HG03196 (cell line): ENCODE measurements around the gene FBN2.
A peak's percentile ranks its signal among the peaks of the same experiment; 100 is the strongest.
"Not testable (repeated sequence)": the region's sequence is repeated elsewhere in the genome, so short reads cannot be mapped to it uniquely, and the experiment has no call there.

Experiments
- ATAC-seq: cut with Tn5 transposase; IDR thresholded peaks from one replicate; pipeline ENCODE4 v1.9.1; 2021; ENCODE audit not compliant: unreplicated experiment

Gene FBN2

DNA sequence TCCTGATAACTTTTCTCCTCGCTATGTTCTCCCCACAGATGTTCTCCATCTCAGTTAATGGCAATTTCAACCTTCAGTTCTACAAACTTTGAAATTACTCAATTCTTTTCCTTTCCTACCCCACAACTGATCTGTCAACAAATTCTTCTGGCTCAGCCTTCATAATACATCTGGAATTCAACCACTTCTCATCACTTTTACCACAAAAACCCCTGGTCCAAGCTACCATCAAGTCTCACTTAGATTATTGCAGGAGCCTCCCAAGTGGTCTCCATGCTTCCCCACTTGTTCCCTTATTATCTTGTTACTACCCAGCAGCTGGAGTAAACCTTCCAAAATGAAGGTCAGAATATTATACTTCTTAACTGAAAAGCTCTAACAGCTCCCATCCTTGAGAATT, 110.1 kb downstream of the FBN2 start:
- no peak for ATAC-seq

GRCh38 chr5:128426090-128426534, 111.9 kb downstream of the FBN2 start:
- ATAC-seq: peak; percentile 69

GRCh38 chr5:128424646-128425045, 113.4 kb downstream of the FBN2 start:
- no peak for ATAC-seq

- ATAC-seq: no peak
Measured at GRCh38 chr5:128422612-128423011, 115.4 kb downstream of the FBN2 start.

GRCh38 chr5:128414469-128414868, 123.6 kb downstream of the FBN2 start:
- ATAC-seq: no peak

DNA sequence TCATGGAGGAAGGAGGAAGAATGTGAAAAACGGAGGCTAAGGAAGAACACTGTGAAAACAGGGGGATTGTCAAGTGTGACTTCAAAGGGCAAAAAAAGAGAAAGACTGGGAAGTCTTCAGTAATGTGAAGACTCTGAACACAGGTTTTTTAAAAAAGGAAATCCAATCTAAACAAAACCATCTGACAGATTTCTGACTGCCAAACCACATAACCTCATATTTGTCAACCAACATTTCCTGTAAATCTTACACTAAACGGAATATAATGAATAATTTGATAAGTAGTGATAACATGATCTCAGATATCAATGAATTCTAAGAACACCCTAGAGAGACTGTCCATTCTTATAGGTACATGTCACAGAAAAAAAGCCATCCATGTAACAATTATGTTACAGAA, 124.7 kb downstream of the FBN2 start:
- ATAC-seq: no peak

- no peak for ATAC-seq
Measured at GRCh38 chr5:128412145-128412930, 125.7 kb downstream of the FBN2 start.

- no peak for ATAC-seq
Measured at GRCh38 chr5:128409166-128409800, 128.8 kb downstream of the FBN2 start.

- ATAC-seq: no peak
Measured at GRCh38 chr5:128408622-128409021, 129.4 kb downstream of the FBN2 start.

GRCh38 chr5:128407944-128408343, 130.1 kb downstream of the FBN2 start:
- ATAC-seq: no peak

GRCh38 chr5:128406803-128407202, 131.2 kb downstream of the FBN2 start:
- no peak for ATAC-seq

- no peak for ATAC-seq
Measured at GRCh38 chr5:128405159-128405558, 132.9 kb downstream of the FBN2 start.

DNA sequence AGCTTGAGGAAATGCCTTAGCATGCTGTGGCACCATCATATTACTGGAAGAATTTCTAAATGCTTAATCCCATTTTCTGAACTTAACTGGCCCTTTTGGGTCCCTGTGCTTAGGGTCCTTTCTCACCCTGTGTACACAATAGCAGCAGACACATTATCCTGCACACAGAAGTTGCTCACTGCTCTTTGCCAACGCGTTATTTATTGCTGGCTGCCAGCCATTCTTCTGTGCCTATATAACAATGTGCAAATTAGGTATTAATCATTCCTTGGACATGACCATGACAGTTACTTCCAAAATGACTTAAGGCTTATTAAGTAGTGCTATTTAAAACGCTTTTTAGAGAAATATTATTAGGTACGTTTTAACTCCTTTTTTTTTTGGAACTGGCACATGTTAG, 134.7 kb downstream of the FBN2 start:
- no peak for ATAC-seq

DNA sequence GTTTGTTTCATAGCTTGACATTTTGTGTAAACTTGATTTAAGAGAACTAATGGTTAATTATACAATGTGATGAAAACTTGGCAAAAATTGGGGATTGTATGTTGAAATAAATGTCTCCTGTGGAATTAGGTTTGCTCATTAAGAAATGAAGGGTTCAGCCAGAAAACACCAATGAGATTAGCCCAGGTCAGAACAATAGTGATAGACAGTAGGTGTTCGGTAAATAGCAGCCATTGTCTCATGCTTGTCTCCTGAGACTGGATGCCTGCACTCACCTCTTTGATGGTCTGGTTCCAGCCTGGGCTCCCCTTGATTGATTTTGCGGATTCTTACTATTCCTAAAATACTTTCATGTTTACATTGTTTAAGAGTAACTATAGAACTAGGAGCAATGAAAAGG, 135.5 kb downstream of the FBN2 start:
- no peak for ATAC-seq

DNA sequence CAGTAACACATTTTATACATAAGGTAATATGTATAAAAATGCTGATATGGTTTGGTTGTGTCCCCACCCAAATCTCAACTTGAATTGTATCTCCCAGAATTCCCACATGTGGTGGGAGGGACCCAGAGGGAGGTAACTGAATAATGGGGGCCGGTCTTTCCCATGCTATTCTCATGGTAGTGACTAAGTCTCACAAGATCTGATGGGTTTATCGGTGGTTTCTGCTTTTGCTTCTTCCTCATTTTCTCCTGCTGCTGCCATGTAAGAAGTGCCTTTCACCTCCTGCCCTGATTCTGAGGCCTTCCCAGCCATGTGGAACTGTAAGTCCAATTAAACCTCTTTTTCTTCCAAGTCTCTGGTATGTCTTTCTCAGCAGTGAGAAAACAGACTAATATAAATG, 137.3 kb downstream of the FBN2 start:
- ATAC-seq: not testable (repeated sequence)

GRCh38 chr5:128399111-128399510, 138.9 kb downstream of the FBN2 start:
- no peak for ATAC-seq

GRCh38 chr5:128397876-128398275, 140.2 kb downstream of the FBN2 start:
- ATAC-seq: no peak

DNA sequence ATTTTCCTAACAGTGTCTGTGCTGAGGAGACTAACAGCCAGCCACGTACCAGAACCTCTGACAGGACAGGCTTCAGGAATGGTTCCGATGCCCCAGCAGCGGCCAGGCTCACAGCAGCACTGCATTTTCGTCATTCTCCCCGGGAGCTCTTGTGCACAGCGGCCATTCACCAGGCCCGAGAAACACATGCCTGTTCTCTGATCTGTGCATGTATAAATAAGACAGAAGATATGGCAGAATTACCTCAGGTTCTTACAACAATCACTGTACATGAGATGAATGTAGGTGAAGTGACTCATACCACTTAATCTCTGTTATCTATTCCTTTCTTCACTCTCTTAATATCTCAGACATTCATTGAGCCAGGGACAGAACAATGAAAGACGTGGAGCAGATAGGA, 143.0 kb downstream of the FBN2 start:
- no peak for ATAC-seq

DNA sequence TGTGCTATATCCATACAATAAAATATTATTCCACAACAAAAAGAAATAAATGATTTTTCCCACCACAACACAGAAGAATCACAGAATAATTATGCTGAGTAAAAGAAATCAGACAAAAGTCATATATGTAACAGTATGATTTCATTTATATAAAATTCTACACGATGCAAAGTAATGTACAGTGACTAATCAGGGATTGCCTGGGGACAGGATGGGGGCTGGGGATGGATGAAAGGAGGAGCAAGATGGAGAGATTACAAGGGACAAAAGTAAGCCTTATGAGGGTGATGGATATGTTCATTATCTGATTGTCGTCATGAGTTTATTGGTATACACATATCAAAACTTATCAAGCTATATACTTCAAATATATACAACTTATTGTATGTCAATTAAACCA, 154.0 kb downstream of the FBN2 start:
- no peak for ATAC-seq

DNA sequence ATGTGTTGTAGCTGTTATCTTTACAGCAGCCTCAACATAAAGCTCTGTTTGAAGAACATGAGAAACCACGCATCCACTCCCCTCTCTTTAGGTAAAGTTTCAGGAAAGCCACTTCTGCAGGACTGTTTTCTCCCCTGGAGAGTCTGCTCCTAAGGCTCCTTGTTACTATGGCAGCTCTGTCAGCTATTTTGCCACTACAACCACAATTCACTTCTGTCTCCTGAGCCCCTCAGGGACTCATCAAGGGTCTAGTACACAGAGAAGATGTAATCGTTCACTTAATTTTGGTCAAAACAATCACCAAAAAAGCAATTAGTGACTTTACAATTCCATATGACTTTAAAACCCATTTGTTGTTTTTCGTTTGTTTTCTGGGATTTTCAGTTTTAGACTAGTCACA, 157.7 kb downstream of the FBN2 start:
- ATAC-seq: no peak

DNA sequence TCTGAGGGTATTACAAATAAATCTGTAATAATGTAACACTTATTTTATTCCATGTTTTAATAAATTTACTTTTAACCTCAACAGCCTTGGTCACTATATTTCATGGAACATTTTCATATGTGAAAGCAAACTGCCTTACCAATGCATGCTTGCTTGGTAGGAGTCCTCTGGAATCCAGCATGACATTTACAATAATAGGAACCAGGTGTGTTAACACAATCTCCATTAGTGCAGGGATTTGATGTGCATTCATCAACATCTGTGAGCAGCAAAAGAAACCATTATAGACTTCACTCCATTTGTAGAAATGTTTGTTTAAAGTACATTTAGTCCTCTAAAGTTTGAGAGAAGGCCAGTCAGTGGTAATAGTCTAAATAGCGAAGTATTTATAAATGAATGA, 159.4 kb downstream of the FBN2 start:
- ATAC-seq: no peak

DNA sequence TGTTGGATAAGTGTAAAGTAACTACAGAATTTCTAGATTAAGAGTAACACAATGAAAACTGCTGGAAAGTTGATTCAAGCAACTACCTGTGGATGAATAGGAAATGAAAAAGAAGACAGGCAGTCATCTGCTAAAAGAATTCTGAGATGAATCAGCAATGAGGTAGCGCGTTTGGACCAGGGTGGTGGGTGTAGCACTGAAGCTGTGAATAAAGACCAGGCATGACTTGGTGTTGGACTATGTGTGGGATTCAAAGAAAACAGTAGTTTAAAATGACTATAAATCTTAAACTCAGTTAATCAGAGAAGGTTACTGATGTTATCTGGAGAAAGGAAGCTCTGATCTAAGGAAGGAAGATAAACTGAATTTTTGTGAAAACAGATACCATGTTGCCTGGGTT, 159.8 kb downstream of the FBN2 start:
- ATAC-seq: no peak

GRCh38 chr5:128376577-128376976, 161.5 kb downstream of the FBN2 start:
- no peak for ATAC-seq
